Thymus (tissue), 11 donors: Measurements from ENCODE around the gene ALMS1. TPM values are rescaled to one million over a fixed set of nuclear protein-coding genes. Genes with fewer than 3 reads are reported as not detected.
"Not testable (repeated sequence)": the region's sequence is repeated elsewhere in the genome, so short reads cannot be mapped to it uniquely, and the experiment has no call there.

ENCODE experiments used
- DNase-seq, 9 donors: peaks; one replicate each; pipeline ENCODE4 v3.0.0-alpha.2; 2013; ENCODE audit warnings: low spot score in 9 of 9, low read depth in 6 of 9, missing footprints in 1 of 9
- H3K27ac ChIP-seq, 2 donors: one replicate each; pipeline ENCODE4 v1.5.1; 2013; ENCODE audit warnings: control low read depth in 1 of 2, low read depth in 1 of 2, low read length in 1 of 2, mild to moderate bottlenecking in 1 of 2, moderate library complexity in 1 of 2
- H3K27me3 ChIP-seq, 2 donors: one replicate each; pipeline ENCODE4 v1.5.1; 2013; ENCODE audit warnings: low read length in 1 of 2; ENCODE audit not compliant: control insufficient read depth in 2 of 2, insufficient read depth in 1 of 2
- H3K36me3 ChIP-seq, 2 donors: one replicate each; pipeline ENCODE4 v1.5.1; 2013; ENCODE audit warnings: low read length in 1 of 2, mild to moderate bottlenecking in 1 of 2, moderate library complexity in 1 of 2; ENCODE audit not compliant: control insufficient read depth in 2 of 2, insufficient read depth in 2 of 2
- H3K4me1 ChIP-seq, 2 donors: one replicate each; pipeline ENCODE4 v1.5.1; 2013; ENCODE audit warnings: low read length in 2 of 2; ENCODE audit not compliant: control insufficient read depth in 2 of 2, insufficient read depth in 2 of 2
- H3K4me3 ChIP-seq, 2 donors: one replicate each; pipeline ENCODE4 v1.5.1; 2013; ENCODE audit warnings: low read length in 2 of 2, control low read depth in 1 of 2, mild to moderate bottlenecking in 1 of 2
- H3K9me3 ChIP-seq, 2 donors: one replicate each; pipeline ENCODE4 v1.5.1; 2013; ENCODE audit warnings: low read length in 1 of 2, mild to moderate bottlenecking in 1 of 2; ENCODE audit not compliant: control insufficient read depth in 2 of 2, insufficient read depth in 1 of 2
- WGBS: extraction: QIAGEN DNeasy Blood & Tissue Kit; methylation state at CpG from one replicate; pipeline ENCODE4 v1.1.7; 2013; 5-methylcytosine and 5-hydroxymethylcytosine counted together
- polyA plus RNA-seq: library from polyadenylated mRNA; stranded (reverse); fragments of 200-250 nt; gene quantifications from one replicate; pipeline ENCODE4 v1.2.3, GENCODE V29; 2013
- total RNA-seq: library from RNA; stranded (reverse); fragments of 120-200 nt; gene quantifications from one replicate; pipeline ENCODE4 v1.2.4, GENCODE V29; 2013
- donor health status: healthy.

Gene ALMS1
- total and polyA plus RNA-seq, 2 donors, result 8.4 to 19.5 TPM

DNA sequence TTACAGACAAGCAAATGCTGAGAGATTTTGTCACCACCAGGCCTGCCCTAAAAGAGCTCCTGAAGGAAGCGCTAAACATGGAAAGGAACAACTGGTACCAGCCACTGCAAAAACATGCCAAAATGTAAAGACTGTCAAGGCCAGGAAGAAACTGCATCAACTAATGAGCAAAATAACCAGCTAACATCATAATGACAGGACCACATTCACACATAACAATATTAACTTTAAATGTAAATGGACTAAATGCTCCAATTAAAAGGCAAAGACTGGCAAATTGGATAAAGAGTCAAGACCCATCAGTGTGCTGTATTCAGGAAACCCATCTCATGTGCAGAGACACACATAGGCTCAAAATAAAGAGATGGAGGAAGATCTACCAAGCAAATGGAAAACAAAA lies 76.8 kb downstream of the ALMS1 start:
- H3K9me3 ChIP-seq, H3K27ac ChIP-seq, H3K27me3 ChIP-seq, H3K4me3 ChIP-seq, H3K36me3 ChIP-seq, H3K4me1 ChIP-seq, DNase-seq: not testable (repeated sequence)
- WGBS, result 100% methylated on average over 1 of the region's 1 CpG

- DNase-seq, result no peak
- H3K4me3 ChIP-seq, result no peak overlapping the region
- H3K27ac ChIP-seq, result no peak overlapping the region
- no peaks in the 10 kb centered on the region for H3K4me1 ChIP-seq
- H3K36me3 ChIP-seq, result no peaks in the 10 kb centered on the region
- H3K27me3 ChIP-seq, result no peaks in the 10 kb centered on the region
- H3K9me3 ChIP-seq, result no peaks in the 10 kb centered on the region
- WGBS, result 90% methylated on average over 1 of the region's 1 CpG
These were observed 82.7 kb downstream of the ALMS1 start for GRCh38 chr2:73468376-73468775.

DNA sequence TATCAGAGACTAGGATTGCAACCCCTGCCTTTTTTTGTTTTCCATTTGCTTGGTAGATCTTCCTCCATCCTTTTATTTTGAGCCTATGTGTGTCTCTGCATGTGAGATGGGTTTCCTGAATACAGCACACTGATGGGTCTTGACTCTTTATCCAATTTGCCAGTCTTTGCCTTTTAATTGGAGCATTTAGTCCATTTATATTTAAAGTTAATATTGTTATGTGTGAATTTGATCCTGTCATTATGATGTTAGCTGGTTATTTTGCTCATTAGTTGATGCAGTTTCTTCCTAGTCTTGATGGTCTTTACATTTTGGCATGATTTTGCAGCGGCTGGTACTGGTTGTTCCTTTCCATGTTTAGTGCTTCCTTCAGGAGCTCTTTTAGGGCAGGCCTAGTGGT lies 98.2 kb downstream of the ALMS1 start:
- H3K4me1 ChIP-seq, H3K4me3 ChIP-seq, H3K27me3 ChIP-seq, DNase-seq, H3K27ac ChIP-seq: not testable (repeated sequence)
- Histone ChIP-seq H3K36me3 (peaks cover 2 to 12% of the 10 kb centered on the region in 2 donors), H3K9me3 (peaks cover 2 to 16% of the 10 kb centered on the region in 2 donors)
- no CpG with 5 or more reads among the region's 1 CpG for whole genome bisulfite sequencing

DNA sequence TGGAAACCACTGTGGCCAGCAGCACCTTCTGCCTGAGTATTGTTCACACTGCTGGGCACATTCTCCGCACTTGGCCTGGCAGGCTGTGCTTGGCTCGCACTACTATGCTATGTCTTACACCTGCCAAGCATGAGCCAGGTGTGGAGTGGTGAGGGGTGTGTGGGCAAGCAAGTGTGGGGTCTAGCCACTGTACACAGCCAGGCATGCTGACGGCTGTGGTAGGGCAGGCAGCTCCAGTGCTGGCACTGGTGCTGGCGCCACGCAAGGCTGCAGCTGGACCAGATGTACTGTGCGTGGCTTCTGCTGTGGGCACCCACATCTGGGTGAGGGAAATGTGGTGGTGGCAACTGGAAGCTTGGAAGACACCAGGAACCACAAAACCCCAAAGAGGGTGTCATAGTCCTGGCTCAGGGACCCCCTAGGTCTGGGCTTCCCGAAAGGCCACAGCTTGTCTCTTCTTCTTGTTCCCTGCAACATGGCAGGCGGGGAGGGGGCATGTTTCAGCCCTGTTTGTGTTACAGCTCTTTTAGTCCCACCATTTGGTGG lies 101.5 kb downstream of the ALMS1 start:
- WGBS, result 98% methylated on average over 8 of the region's 8 CpGs
- Histone ChIP-seq H3K27ac (no peak overlapping the region), H3K4me1 (no peaks in the 10 kb centered on the region), H3K27me3 (no peaks in the 10 kb centered on the region), H3K4me3 (no peak overlapping the region), H3K36me3 (peaks cover 15 to 18% of the 10 kb centered on the region in 2 donors), H3K9me3 (peaks cover 2 to 16% of the 10 kb centered on the region in 2 donors)
- no peak for DNase-seq

DNA sequence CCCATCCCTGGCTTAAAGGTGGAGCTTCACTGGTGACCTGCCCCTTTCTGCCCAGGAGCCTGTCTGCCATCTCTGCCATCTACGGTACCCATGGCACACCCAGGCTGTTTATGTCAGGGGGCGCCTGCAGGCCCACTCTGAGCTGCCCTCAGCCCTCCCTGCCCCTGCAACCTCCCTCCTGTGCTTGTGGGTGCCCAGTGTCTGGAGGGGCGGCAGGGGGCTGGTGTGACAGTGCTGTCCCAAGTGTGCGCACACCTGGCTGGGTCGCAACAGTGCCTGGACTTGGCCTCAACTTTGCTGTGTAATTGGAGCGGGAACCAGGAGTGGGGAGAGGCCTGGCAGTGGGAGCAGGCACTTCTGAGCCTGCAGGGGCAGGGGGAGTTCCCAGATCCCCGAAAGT lies 102.4 kb downstream of the ALMS1 start:
- Histone ChIP-seq H3K36me3 (peaks cover 15 to 18% of the 10 kb centered on the region in 2 donors), H3K27me3 (no peaks in the 10 kb centered on the region), H3K4me3 (no peak overlapping the region), H3K9me3 (peaks cover 2 to 16% of the 10 kb centered on the region in 2 donors), H3K4me1 (no peaks in the 10 kb centered on the region), H3K27ac (no peak overlapping the region)
- DNase-seq, result no peak
- 97% methylated on average over 7 of the region's 7 CpGs for WGBS

DNA sequence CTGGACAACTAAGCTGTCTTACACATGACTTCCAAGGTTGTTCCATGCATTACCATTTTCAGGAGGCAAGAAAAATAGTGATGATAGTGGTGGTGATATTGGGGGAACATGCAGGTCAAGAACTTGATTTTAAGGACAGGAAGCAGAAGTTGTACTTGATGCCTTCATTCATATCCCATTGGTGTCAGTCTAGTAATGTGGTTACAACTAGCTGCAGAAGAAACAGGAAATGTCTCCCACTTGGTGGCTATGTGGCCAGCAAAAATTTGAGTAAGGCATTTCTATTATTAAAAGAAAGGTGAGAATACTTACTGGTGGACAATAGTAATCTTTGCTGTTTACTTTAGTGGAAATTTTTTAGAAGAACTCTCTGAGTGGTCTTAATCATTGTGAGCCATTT lies 103.4 kb downstream of the ALMS1 start:
- no peak for DNase-seq
- Histone ChIP-seq H3K27ac (no peak overlapping the region), H3K9me3 (peaks cover 2 to 16% of the 10 kb centered on the region in 2 donors), H3K36me3 (peaks cover 15 to 18% of the 10 kb centered on the region in 2 donors), H3K4me1 (no peaks in the 10 kb centered on the region), H3K27me3 (no peaks in the 10 kb centered on the region), H3K4me3 (no peak overlapping the region)

GRCh38 chr2:73494031-73494430 lies 108.4 kb downstream of the ALMS1 start:
- no peak for DNase-seq

DNA sequence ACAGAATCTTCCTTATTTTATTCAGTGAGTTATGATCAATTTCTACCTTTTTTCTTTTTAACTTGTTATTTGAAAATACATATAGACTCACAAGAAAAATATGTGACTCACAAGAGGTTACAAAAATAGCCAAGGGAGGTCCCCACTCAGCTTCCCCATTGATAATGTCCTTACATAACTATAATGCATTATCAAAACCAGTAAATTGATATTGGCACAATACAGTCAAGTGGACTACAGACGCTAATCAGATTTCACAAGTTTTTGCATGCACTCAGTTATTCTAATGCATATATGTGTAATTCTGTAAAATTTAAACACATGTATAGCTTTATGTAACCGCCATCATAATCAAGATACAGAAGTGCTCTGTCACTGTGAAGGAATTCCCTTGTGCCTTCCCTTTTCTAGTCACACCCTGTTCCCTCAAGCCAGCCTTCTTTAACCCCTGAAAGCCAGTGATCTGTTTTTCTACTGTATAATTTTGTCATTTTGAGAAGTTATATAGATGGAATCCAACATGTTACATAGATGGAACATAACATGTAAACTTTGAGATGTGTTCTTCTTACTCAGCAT lies 118.4 kb downstream of the ALMS1 start:
- no peak overlapping the region for H3K4me3 ChIP-seq
- WGBS, result 97% methylated on average over 2 of the region's 2 CpGs
- no peaks in the 10 kb centered on the region for H3K27me3 ChIP-seq
- no peak overlapping the region for H3K27ac ChIP-seq
- no peaks in the 10 kb centered on the region for H3K9me3 ChIP-seq
- no peak for DNase-seq
- H3K36me3 ChIP-seq, result no peaks in the 10 kb centered on the region
- no peaks in the 10 kb centered on the region for H3K4me1 ChIP-seq

More at GRCh38 chr2:73494031-73494430, 108.4 kb downstream of the ALMS1 start:
- no peak overlapping the region for H3K27ac ChIP-seq
- H3K27me3 ChIP-seq, result no peaks in the 10 kb centered on the region
- 95% methylated on average over 2 of the region's 2 CpGs for WGBS
- no peak overlapping the region for H3K4me3 ChIP-seq
- no peaks in the 10 kb centered on the region for H3K4me1 ChIP-seq
- H3K36me3 ChIP-seq, result peaks cover 6 to 13% of the 10 kb centered on the region in 2 donors
- no peaks in the 10 kb centered on the region for H3K9me3 ChIP-seq

DNA sequence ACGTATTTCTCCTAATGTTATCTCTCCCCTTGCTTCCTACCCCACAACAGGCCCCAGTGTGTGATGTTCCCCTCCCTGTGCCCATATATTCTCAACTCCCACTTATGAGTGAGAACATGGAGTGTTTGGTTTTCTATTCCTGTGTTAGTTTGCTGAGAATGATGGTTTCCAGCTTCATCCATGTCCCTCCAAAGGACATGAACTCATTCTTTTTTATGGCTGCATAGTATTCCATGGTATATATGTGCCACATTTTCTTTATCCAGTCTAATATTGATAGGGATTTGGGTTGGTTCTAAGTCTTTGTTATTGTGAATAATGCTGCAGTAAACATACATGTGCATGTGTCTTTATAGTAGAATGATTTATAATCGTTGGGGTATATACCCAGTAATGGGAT lies 119.2 kb downstream of the ALMS1 start:
- H3K4me1 ChIP-seq, H3K27ac ChIP-seq, H3K27me3 ChIP-seq, DNase-seq, H3K9me3 ChIP-seq, H3K4me3 ChIP-seq, H3K36me3 ChIP-seq: not testable (repeated sequence)
- 99% methylated on average over 2 of the region's 2 CpGs for WGBS
